NCI-H1105 treated with DMSO at 0.1 percent for 48 hours (cell line): ENCODE data around the gene SYT17.

Experiments used
- DNase-seq: peaks from one replicate; lab custom pipeline; 2025; lab: John Stamatoyannopoulos, UW

The SYT17 gene

GRCh38 chr16:19139436-19140091, 28.5 kb upstream of the SYT17 start:
- no peak for DNase-seq

- no peak for DNase-seq
Measured at GRCh38 chr16:19140396-19140795, 27.6 kb upstream of the SYT17 start.

GRCh38 chr16:19142939-19143598, 25.0 kb upstream of the SYT17 start:
- no peak for DNase-seq

- no peak for DNase-seq
Measured at GRCh38 chr16:19143599-19143956, 24.5 kb upstream of the SYT17 start.

- DNase-seq: no peak
Measured at GRCh38 chr16:19145010-19145409, 23.0 kb upstream of the SYT17 start.

GRCh38 chr16:19147126-19147525, 20.9 kb upstream of the SYT17 start:
- no peak for DNase-seq

- no peak for DNase-seq
Measured at GRCh38 chr16:19147627-19148026, 20.4 kb upstream of the SYT17 start.

- no peak for DNase-seq
Measured at GRCh38 chr16:19148189-19148588, 19.9 kb upstream of the SYT17 start.

GRCh38 chr16:19151310-19151709, 16.7 kb upstream of the SYT17 start:
- no peak for DNase-seq

GRCh38 chr16:19152042-19152441, 16.0 kb upstream of the SYT17 start:
- no peak for DNase-seq

GRCh38 chr16:19153876-19154275, 14.2 kb upstream of the SYT17 start:
- no peak for DNase-seq

- DNase-seq: no peak
Measured at GRCh38 chr16:19162085-19162484, 6.0 kb upstream of the SYT17 start.

- DNase-seq: no peak
Measured at GRCh38 chr16:19163215-19163614, 4.8 kb upstream of the SYT17 start.

GRCh38 chr16:19164285-19164684, 3.8 kb upstream of the SYT17 start:
- no peak for DNase-seq

GRCh38 chr16:19165101-19165500, 2.9 kb upstream of the SYT17 start:
- DNase-seq: no peak

GRCh38 chr16:19166500-19166899, 1.5 kb upstream of the SYT17 start:
- DNase-seq: no peak

GRCh38 chr16:19168371-19169081, 486 bp downstream of the SYT17 start:
- peak; percentile 69 for DNase-seq

- DNase-seq: no peak
Measured at GRCh38 chr16:19169082-19169639, 1.1 kb downstream of the SYT17 start.

GRCh38 chr16:19170043-19170655, 2.1 kb downstream of the SYT17 start:
- no peak for DNase-seq

- no peak for DNase-seq
Measured at GRCh38 chr16:19172098-19172780, 4.2 kb downstream of the SYT17 start.

GRCh38 chr16:19173059-19173458, 5.0 kb downstream of the SYT17 start:
- DNase-seq: no peak
